Measurements from ENCODE around the gene ENOSF1. TPM values are rescaled to one million over a fixed set of nuclear protein-coding genes. Genes with fewer than 3 reads are reported as not detected.

The ENOSF1 gene
- total and polyA plus RNA-seq, 2 of the 13 experiments (the other 11 are each of a cell fraction or from before 2014, with no cell fraction given) = 37.6 to 40.1 TPM

- in situ Hi-C loops (cut with HindIII; ENCODE audit: extremely low pct_ligation_motif_present, low pct_unique_long_range_greater_than_20kb) = no loop called here
- WGBS (ENCODE audit: low lambda C conversion rate) = 94% methylated on average over 3 of the region's 3 CpGs
Observed at GRCh38 chr18:685438-685837, 27.0 kb downstream of the ENOSF1 start.

More at GRCh38 chr18:685438-685837, 27.0 kb downstream of the ENOSF1 start:
- FAIRE-seq = no peak
- H3K27me3 ChIP-seq (ENCODE audit: control insufficient read depth in 1 of 2, insufficient read depth in 2 of 2, low read length in 2 of 2) = no peaks in the 10 kb centered on the region
- no peak for ATAC-seq
- peaks cover 5% of the 10 kb centered on the region; the same call in 1 of the 2 replicates for H4K20me1 ChIP-seq (ENCODE audit: insufficient read depth, low read length)
- H3K36me3 ChIP-seq (replicated peaks in 1 of 2; ENCODE audit: control insufficient read depth in 1 of 2, insufficient read depth in 2 of 2, low read length in 2 of 2) = peaks cover 25 to 54% of the 10 kb centered on the region in 2 experiments
- CTCF ChIA-PET (ENCODE audit: low intra/inter-chr PET ratio, low total read pairs) = no interaction called here
- DNase-seq (ENCODE audit: low spot score) = no peak
- no peak overlapping the region for H3K4me3 ChIP-seq (replicated peaks in 1 of 3; ENCODE audit: insufficient read depth in 1 of 3, low read depth in 2 of 3, low read length in 3 of 3)
- TF ChIP-seq ZNF703 (CRISPR knock-in tag; IDR thresholded peaks at IDR 0.05; ENCODE audit: borderline replicate concordance) (no peak), ZNF382 (CRISPR knock-in tag; IDR thresholded peaks at IDR 0.05; ENCODE audit: borderline replicate concordance) (no peak), RARG (CRISPR knock-in tag; IDR thresholded peaks at IDR 0.05; ENCODE audit: low read depth) (no peak), TEF (CRISPR knock-in tag; IDR thresholded peaks at IDR 0.05) (no peak), RELA (CRISPR knock-in tag; IDR thresholded peaks at IDR 0.05) (no peak), TFE3 (CRISPR knock-in tag; IDR thresholded peaks at IDR 0.05) (no peak), KLF9 (CRISPR knock-in tag; IDR thresholded peaks at IDR 0.05; ENCODE audit: low read depth) (no peak), CEBPG (CRISPR knock-in tag; IDR thresholded peaks at IDR 0.05) (no peak), HBP1 (CRISPR knock-in tag; IDR thresholded peaks at IDR 0.05; ENCODE audit: low read depth) (no peak)
- H3K4me1 ChIP-seq (ENCODE audit: insufficient read depth, low read length) = peaks cover 31% of the 10 kb centered on the region
- H3K27ac ChIP-seq (ENCODE audit: extremely low read length, insufficient read depth, low read length) = no peak overlapping the region
- H3K9me3 ChIP-seq (ENCODE audit: low read length) = no peaks in the 10 kb centered on the region
- H3K79me2 ChIP-seq (ENCODE audit: insufficient read depth, low read length) = no peaks in the 10 kb centered on the region
- H3K9ac ChIP-seq (ENCODE audit: insufficient read depth, low read depth, low read length) = no peak overlapping the region
- H3K4me2 ChIP-seq (ENCODE audit: low read depth, low read length) = no peak overlapping the region
- POLR2A ChIA-PET = no interaction called here
- TSS peak; percentile 25 for BruUV-seq (replicated peaks)
- H2AFZ ChIP-seq (ENCODE audit: low read length) = no peak overlapping the region
- intact Hi-C loops (cut with micrococcal nuclease; ENCODE audit: unreplicated experiment) = no loop called here

Measured in HepG2 (cell line).